SK-N-MC (cell line): ENCODE measurements around the gene SSC4D.

Experiments used
- EZH2 ChIP-seq: fragments of 200-600 bp; sonication (generic); IDR thresholded peaks from one replicate; pipeline ENCODE4 v1.6.1; 2017; ENCODE audit warnings: antibody characterized with exemption
- POLR2AphosphoS5 ChIP-seq: IDR thresholded peaks from 2 replicates; pipeline ENCODE4 v1.6.1; 2012; ENCODE audit warnings: mild to moderate bottlenecking, low read depth, low read length, borderline replicate concordance

- TF ChIP-seq EZH2 (no peak), POLR2AphosphoS5 (no peak)
These were observed 51.5 kb downstream of the SSC4D start for GRCh38 chr7:76358011-76358480.
